GM19372 (cell line): ENCODE measurements around the gene C1QTNF12.

Experiments used
- ATAC-seq: cut with Tn5 transposase; IDR thresholded peaks from one replicate; pipeline ENCODE4 v1.9.1; 2021; ENCODE audit warnings: mild to moderate bottlenecking, low read depth, moderate library complexity; ENCODE audit not compliant: unreplicated experiment

Gene C1QTNF12

DNA sequence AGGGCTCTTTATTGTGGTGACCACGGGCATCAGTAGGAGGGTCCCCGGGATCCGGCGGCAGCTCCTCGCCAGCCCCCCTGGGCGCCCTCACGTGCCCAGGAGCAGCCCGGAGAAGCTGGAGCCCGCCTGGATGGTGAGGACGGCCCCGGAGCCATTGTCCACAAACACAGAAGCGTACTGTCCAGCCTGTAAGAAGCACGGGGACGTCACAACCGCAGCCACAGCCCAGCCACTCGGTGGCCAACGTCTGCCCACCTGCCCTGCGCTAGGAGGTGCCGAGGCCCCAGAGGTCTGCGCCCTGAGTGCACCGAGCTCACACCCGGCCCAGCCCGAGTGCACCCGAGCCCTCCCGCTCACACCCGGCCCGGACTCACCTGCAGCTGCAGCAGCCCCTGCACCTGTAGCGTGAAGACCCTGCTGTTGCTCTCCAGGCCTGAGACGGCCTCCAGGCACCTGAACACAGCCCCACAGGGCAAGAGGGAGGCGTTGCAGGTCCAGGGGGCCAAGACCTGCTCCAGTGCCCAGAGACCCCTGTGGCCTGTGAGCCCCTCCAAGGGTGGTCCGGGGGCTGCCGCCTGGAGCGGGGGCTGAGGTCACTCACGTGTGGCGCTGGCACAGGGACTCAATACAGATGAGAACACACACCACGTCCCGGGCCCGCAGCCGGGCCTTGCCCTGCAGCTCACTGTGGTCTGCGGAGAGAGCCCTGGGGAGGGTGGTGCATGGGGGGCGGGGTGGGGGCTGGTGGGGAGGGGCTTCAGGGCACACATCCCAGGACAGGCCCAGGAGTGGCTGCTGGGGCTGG lies 3.9 kb downstream of the C1QTNF12 start:
- ATAC-seq: no peak

DNA sequence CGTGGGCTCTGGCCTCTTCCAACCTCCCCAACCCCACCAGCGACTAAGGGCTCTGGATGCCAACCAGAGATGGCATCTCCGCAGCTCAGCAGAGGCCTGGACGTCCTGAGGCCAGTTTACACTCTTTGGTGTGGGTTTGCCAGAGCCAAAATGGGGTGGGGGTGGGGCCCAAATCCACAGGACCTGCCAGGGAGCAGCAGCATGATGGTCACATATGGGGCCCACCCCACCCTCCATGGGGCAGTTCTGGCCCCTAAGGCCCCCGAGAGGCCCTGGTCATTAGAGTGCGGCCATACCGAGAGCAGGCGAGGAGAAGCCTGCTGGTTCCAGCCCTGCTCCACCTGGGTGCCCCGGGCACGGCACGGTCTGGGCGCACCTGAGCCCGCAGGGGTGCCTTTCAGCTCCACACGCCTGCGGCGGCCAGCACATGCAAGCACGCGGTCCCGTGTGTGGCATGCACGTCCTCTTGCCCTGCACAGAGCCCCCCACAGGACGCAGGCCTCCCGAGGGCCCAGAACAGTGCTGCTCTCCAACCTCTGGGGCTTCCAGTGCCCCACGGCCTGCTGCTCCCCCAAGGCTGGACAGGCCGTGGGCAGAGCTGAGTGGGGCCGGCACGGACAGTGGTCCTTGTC lies 4.8 kb downstream of the C1QTNF12 start:
- ATAC-seq: no peak

DNA sequence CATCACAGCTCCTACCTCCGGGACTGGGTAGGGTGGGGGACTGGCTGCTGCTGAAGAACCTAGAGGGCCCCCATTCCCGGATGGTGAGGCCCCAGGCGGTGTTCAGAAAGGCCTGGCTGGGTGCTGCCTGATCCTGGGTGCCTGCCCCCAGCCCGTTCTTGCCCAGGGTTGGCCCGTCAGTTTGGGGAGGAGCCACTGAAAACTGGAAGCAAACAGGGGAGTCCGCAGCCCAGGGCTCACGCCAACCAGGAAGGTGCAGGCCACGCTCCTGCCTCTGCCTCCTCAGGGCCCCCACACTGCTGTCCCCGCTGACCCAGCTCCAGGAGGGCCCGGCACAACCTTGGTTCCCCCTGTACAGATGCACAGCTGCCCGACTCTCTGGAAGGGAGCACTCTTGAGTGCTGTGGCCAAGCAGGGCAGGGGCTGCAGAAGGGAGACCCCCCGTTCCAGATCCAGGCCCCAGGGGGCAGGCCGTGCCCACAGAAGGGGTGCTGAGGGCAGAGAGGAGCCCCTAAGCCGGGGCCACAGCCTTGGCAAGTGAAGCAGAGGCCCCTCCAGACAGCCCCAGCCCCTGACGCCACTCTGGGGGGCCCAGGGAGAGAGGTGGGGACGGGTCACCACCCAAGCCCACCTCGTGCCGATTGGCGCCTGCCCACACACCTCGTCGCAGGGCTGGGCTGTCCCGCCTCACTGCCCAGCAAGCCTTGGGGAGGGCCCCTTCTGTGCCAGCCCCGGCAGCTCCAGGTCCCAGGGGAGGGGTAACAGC lies 5.5 kb downstream of the C1QTNF12 start:
- ATAC-seq: no peak

DNA sequence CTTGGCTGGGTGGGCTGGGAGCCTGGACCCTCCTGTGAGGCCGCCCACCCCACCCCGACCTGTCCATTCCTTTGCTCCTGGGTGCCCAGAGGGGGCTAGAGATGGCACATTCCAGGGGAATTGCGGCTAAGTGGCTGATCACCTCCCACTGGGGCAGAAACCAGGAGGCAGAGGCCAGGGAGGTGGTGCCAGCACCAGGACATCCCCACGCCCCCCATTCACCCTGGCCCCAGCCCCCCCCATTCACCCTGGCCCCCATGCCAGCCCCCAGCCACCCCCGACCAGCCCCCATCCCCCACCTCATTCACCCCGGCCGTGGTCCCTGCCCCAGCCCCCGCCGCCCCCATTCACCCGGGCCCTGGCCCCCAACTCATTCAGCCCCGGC lies 6.2 kb downstream of the C1QTNF12 start:
- no peak for ATAC-seq

DNA sequence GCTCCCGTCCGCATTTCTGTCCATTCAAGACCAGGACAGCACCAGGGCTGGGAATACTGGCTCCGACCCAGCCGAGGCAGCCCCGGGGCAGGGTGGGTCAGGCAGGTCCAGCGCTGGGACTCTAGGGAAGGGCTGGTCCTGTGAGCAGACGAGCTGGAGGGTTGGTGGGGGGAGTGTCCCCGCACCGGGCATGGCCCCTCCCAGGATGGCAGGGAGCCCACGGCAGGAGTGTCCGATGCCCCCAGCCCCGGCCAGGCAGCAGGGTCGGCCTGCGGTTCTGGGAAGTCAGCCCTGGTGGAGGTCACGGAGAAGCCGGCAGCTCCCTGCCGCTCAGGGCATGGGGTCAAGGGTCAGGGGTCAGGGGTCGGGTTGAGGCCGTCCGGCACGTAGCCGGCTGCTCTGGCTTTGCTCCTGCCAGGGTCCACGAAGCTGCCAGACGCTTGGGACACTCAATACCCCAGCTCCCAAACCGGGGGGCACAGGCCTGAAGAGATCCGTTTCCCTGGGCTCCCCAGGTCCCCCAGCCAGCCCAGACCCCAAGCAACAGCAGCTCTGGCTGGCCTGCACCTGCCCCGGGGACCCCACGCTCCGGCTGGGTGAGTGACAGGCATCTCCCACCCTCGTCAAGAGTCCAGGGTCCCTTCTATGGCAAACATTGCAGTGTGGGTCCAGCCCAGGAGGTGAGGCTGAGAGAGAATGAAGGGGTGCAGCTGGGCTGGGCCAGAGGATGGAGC lies 6.7 kb downstream of the C1QTNF12 start:
- ATAC-seq: no peak

DNA sequence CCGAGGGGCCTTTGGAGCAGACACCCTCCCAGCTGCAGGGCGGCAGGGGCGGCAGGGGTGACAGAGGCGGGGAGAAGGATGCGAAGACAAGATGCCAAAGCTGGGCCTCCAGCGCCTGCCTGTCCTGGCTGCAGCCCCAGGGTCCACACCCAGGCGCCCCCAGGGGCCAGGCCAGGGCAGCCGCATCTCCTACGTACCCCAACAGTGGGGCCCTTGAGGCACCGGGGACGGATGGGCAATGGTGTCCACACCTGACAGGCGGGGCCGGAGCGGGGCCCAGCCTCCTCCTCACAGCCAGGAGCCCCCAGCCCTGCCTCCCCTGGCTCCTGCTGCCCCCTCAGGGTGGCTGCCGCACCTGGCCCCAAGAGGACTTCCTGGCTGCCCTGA lies 7.3 kb downstream of the C1QTNF12 start:
- ATAC-seq: no peak

DNA sequence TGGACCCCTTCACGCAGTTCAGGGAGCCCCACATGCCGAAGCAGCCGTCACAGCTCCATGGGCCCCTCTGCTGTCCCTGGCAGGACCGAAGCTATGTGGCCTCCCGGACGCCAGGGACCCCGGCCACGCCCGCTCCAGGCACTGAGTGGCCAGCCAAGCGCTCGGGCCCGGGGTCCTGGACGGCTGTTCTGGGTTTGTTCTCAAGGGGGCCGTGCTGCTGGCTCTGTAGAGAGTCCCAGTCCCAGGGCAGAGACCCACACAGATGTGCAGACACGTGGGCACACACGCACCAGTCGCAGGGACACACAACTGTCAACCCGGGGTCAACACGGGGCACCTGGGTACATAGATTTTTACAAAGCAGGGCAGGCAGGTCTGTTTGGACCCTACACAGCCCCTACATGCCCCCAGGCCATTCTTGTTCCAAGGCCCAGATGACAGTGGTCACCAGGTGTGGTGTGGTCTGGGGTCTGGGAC lies 7.8 kb downstream of the C1QTNF12 start:
- no peak for ATAC-seq

DNA sequence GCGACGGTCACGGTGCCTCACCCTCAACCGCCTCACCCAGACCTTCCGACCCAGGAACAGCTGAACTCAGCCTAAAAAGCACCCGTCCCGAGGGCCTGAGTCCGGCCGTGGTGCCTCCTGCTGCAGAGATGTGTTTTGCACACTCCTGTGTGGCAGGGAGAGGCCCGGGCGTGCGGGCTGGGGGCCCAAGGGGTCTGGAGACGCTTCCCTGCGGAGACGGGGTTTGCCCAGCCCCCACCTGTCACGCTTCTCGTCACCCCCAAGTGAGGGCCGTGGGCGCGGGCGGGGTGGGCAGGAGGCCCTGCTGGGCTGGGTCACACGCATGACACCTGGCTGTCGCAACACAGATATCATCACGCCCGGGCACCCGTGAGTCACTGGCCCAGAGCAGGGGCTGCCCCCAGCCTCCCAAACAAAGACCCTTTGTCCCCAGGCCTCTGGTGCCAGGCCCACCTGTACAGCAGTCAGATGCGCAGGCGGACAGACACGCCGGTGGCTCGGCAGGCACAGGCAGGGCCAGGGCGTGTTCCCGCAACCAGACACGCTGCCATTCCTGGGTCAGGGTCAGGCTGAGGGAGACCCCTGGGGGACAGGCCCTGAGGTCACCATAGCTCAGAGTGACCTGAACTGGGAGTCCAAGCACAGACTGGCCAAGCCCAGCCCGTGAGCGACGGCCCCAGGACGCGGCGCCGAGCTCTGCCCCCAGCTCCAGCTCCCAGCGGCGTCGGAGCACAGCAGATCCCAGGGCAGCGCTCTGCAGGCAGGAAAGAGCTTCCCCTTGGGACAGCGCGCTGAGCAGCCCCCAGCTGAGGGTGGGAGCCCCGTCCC lies 8.4 kb downstream of the C1QTNF12 start:
- ATAC-seq: no peak

DNA sequence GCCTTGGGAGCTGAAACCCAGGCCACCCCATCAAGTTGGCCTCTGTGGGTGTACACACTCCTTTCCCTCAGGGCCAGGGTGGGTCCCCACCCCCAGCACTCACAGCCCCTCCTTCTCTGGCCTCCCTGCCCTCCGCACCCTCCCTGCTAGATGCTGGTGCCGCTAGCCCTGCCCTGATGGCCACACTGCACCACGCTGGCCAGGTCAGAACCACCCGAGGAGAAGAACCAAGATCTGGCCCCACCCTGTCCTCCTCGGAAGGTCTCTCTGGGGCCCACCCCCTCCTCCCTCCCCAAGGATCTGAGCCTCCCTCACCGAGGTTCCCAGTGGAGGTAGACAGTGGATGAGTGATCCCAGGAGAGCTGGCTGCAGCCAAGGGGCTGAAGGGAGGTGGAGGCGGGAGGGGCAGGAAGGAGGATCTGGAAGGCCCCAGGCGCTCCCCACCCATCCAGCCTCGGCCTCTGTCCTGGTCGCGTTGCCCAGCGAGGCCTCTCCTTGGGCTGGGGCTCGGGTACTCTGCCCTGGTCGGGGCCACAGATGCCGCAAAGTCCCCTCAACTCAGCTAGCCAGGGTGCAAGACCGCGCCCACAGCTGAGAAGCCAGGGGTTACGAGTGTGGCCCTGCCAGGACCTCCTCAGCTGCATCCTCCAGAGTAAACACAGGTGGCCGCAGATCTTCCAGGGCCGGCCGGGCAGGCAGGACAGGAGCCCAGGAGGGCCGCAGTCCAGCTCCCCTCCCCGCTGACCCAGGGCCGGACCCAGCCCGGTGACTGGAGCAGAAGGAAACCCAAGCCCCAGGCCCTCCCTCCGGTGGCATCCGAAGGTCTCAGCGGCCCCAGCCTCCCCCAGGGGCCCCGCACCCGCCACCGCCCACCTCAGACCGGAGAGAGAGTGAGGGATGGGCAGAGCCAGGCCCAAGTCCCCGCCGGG lies 9.3 kb downstream of the C1QTNF12 start:
- ATAC-seq: no peak

DNA sequence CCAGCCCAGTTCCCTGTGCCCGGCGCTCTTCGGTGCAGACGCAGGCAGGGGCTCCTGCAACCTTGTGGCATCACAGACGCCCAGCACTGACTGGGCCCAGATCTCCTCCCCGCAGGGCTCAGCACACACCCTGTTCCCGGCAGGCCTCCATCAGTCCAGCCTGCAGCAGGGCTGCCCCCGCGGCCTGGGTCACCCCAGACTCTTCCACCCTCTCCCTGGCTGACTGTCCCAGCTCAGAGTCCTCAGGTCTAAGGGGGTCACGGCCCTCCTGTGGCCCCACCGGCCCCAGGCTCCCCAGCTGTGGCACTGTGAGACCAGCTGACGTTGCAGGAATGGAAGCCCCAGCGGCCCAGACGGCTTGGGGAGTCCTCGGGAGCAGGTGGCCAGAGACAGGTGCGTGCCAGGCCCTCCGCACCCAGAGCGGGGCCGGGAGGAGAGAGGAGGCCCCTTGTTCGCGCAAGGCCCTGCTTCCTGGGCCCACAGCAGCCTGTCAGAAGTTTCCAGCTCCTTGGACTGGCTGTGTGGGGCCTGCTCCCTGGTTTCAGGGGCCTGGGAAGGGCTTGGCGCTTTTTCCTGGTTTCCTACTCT lies 10.3 kb downstream of the C1QTNF12 start:
- ATAC-seq: no peak

DNA sequence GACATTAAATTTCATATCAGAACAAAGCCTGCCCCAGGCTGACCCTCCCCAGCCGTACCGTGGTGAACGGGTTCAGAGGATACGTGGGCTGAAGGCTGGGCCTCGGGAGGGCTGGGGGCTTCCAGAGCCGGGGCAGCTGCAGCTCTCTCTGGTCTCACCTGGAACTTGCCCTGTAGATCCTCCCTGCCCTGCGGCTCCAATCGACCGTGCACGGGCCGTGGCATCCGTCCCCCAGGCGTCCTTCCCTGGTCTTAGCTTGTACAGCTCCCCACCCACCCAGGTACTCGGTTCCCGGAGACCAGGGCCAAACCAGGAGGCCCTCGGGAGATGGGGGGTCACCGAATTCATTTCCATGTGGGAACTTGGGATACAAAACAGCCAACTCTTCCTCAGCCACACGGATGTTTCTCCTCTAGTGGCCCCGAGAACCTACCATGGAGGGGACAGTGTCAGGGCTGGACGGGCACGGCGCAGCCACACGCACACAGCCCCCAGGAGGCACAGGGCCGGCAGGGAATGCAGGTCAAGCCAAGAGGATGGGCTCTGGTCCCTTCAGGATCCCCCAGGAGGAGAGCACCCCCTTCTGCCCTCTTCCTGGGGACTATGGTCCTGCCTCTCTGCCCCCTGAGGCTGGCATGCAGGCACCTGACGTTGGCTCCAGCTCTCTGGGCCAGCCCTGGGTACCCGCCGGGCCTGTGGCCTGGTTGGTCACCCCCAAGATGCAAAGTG lies 11.3 kb downstream of the C1QTNF12 start:
- ATAC-seq: no peak

DNA sequence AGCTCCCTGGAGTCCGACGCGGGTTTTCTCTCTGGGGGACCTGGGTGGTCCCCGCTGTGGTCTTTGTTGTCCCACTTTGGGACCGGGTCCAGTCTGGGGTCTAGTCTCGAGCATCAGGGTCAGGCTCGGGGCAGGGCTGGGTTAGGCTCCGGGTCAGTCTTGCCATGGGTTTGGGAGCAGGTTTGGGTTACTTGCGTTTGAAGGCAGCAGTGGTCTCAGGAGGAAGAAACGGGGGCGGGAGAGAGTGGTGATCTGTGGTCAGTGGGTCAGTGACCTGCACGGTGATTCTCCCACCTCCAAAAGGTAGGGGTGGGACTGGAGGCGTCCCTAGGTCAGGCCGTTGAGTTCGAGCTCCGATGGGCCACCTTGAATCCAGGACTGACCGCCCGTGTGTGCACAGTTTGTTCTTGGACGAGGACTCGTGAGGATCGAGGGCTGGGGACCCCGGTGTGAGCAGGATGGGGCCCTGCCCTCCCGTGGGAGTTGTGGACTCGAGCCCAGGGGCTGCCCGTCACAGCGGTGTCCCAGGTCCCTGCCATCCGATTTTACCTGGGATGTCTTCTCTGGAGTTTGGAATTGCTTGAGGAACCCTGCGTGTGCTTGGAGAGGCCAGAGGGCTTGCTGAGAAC lies 12.2 kb downstream of the C1QTNF12 start:
- no peak for ATAC-seq

DNA sequence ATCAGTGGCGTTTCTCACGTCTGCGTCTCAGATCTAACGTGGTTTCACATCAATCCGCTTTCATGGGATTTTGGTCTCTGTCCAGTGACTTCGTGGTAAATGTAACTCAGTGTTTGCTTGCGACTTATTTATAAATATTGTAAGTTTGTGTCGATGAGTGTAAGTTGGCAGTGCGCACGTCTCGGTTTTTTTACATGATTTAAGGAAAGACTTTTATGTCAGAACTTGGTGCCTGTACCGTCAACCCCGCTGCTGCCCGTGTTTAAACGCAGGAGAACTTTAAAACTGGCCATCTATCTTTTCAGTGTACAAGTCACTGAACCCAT lies 13.0 kb downstream of the C1QTNF12 start:
- no peak for ATAC-seq

DNA sequence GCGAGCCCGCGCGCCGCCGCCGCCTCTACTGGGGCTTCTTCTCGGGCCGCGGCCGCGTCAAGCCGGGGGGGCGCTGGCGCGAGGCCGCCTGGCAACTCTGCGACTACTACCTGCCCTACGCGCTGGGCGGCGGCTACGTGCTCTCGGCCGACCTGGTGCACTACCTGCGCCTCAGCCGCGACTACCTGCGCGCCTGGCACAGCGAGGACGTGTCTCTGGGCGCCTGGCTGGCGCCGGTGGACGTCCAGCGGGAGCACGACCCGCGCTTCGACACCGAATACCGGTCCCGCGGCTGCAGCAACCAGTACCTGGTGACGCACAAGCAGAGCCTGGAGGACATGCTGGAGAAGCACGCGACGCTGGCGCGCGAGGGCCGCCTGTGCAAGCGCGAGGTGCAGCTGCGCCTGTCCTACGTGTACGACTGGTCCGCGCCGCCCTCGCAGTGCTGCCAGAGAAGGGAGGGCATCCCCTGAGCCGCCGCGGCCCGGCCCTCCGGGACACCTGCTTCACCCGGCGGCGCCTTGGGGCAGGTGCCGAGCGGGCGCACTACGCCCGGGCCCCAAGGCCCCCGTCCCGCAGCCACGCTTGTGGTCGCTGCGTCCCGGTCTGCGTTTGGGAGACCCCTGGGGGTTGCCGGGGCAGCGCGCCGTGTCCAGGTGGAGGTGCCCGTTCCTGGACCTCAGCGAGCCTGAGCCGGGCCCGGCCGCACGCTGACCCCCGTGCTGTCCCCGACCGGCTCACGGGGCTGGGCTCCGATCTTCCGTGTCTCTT lies 13.5 kb downstream of the C1QTNF12 start:
- no peak for ATAC-seq

DNA sequence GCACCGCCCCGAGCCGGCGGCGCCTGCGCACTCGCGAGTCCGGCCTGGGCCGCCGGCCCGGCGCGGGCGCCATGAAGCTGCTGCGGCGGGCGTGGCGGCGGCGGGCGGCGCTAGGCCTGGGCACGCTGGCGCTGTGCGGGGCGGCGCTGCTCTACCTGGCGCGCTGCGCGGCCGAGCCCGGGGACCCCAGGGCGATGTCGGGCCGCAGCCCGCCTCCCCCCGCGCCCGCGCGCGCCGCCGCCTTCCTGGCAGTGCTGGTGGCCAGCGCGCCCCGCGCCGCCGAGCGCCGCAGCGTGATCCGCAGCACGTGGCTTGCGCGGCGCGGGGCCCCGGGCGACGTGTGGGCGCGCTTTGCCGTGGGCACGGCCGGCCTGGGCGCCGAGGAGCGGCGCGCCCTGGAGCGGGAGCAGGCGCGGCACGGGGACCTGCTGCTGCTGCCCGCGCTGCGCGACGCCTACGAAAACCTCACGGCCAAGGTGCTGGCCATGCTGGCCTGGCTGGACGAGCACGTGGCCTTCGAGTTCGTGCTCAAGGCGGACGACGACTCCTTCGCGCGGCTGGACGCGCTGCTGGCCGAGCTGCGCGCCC lies 14.2 kb downstream of the C1QTNF12 start, which contains the start of gene B3GALT6:
Gene B3GALT6, plus strand, starts transcription at position 30 of the 588 bp plus-strand sequence. Its CDS starts 42 bp downstream, at position 72.
- ATAC-seq: no peak
